ENCODE data around the gene ARX. TPM values are rescaled to one million over a fixed set of nuclear protein-coding genes. Genes with fewer than 3 reads are reported as not detected.

Gene ARX
- total RNA-seq, 2 experiments from 2014 or later, result not detected

- H3K27me3 Mint-ChIP-seq, result peaks cover 51% of the 10 kb centered on the region
- no peak overlapping the region for H3K4me3 Mint-ChIP-seq
- ChIA-PET POLR2A (interaction anchor here (0.6 kb wide), 1 partner anchor 138 kb away, joined by 4 read pairs; no protein-coding TSS in a partner anchor), CTCF (interaction anchor here (1.5 kb wide), 1 partner anchor 15 kb away, joined by 5 read pairs; no protein-coding TSS in a partner anchor)
- H3K9me3 Mint-ChIP-seq, result no peaks in the 10 kb centered on the region
- ATAC-seq, result no peak
- TF ChIP-seq CTCF (IDR thresholded peaks at IDR 0.05), result no peak
- intact Hi-C loops (cut with micrococcal nuclease), result no loop called here
- H3K27ac Mint-ChIP-seq, result no peak overlapping the region
- peaks cover 12% of the 10 kb centered on the region for H3K4me1 Mint-ChIP-seq (ENCODE audit: low read depth)
- H3K36me3 Mint-ChIP-seq (ENCODE audit: low read depth), result no peaks in the 10 kb centered on the region
- no peak for DNase-seq
Measured at GRCh38 chrX:25005382-25006185, 10.2 kb downstream of the ARX start.

DNA sequence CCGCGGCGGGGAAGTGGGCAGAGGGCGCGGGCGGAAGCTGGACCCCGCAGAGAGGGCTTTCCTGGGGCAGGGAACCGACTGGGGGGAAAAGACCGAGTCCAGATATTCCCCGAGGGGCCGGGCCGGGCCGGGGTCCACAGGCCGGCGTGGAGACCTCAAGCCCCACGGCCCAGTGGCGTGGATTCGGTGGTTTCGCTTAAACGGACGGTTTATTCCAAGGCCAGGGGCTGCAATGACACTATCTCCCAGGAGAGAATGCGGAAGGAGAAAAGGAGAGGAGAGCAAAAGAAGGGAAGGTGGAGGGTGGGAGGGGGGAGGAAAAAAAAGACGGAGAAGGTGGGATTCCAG lies 10.8 kb downstream of the ARX start:
- Mint-ChIP-seq H3K27ac (no peak overlapping the region), H3K27me3 (peaks cover 49% of the 10 kb centered on the region), H3K4me3 (no peak overlapping the region), H3K9me3 (no peaks in the 10 kb centered on the region), H3K4me1 (ENCODE audit: low read depth) (peaks cover 12% of the 10 kb centered on the region), H3K36me3 (ENCODE audit: low read depth) (no peaks in the 10 kb centered on the region)
- intact Hi-C loops (cut with micrococcal nuclease), result no loop called here
- no peak for DNase-seq
- no peak for TF ChIP-seq CTCF (IDR thresholded peaks at IDR 0.05)
- POLR2A ChIA-PET, result no interaction called here
- no peak for ATAC-seq
- CTCF ChIA-PET, result no interaction called here

DNA sequence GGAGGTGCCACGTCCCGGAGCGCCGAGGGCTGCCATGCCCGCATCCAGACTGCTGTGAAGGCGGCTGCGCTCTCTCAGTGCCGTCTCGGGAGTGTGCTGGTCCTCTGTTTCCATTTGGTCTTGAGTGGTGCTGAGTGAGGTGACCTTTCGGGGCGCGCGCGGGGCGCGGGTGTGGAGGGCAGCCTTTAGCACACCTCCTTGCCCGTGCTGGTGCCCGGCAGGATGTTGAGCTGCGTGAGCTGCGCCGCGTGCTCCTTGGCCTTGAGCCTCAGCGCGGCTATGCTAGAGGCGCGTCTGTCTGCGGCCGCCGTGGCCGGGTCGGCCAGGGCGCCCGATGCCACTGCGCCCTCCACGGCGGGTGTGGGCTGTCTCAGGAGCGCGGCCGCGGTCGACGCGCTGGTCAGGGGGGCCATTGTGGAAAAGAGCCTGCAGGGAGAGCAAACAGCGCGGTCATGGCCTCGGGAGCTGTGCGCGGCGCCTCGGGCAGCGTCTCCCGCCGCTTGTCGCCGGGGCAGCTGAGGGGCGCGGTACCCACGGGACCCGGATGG lies 11.2 kb downstream of the ARX start:
- CTCF ChIA-PET, result no interaction called here
- intact Hi-C loops (cut with micrococcal nuclease), result no loop called here
- Mint-ChIP-seq H3K4me1 (ENCODE audit: low read depth) (peaks cover 12% of the 10 kb centered on the region), H3K27ac (no peak overlapping the region), H3K4me3 (no peak overlapping the region), H3K9me3 (no peaks in the 10 kb centered on the region), H3K27me3 (peaks cover 48% of the 10 kb centered on the region), H3K36me3 (ENCODE audit: low read depth) (no peaks in the 10 kb centered on the region)
- ATAC-seq, result no peak
- POLR2A ChIA-PET, result no interaction called here
- no peak for TF ChIP-seq CTCF (IDR thresholded peaks at IDR 0.05)
- DNase-seq, result no peak

GRCh38 chrX:25004040-25004439 lies 11.7 kb downstream of the ARX start:
- ATAC-seq (no peak), DNase-seq (no peak)
- Mint-ChIP-seq H3K9me3 (no peaks in the 10 kb centered on the region), H3K4me1 (ENCODE audit: low read depth) (peaks cover 12% of the 10 kb centered on the region), H3K36me3 (ENCODE audit: low read depth) (no peaks in the 10 kb centered on the region), H3K27me3 (peaks cover 43% of the 10 kb centered on the region), H3K27ac (no peak overlapping the region), H3K4me3 (no peak overlapping the region)
- TF ChIP-seq CTCF (IDR thresholded peaks at IDR 0.05), result no peak
- POLR2A ChIA-PET, result no interaction called here
- intact Hi-C loops (cut with micrococcal nuclease), result no loop called here
- CTCF ChIA-PET, result no interaction called here

DNA sequence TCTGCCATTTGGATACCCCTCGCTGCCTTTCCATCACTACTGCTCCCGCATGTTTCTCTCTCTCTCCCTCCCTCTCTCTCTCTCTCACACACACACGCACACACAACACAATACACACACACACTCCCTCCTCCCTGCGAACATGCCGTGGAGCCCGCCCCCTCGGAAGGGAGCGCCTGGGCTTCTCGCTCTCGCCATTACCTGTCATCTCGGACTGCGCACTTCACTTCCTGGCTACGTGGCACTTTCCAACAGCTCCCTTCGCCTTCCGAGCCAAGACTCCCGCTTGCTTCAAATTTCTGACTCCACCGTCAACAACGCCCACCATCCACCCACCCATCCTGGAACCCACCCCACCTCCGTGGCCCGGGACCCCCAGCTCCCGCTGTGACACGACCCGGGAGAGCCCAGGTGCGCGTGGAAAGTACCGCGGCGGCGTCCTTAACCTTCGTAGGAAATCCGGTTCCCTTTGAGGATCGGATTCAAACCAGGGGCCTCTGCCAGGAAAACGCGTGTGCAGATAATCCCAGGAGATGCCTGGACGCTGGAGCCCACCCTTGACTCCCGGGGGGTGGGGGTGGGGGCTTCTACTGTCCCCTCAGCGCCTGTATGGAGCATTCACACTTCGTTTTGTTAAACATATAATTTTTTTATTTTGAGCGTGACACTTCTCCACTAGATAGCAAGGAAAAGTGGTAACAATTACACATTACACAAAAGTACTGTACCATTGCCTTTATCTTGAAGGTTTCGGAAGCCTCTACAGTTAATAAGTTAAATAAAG lies 12.5 kb downstream of the ARX start:
- Mint-ChIP-seq H3K27ac (no peak overlapping the region), H3K4me1 (ENCODE audit: low read depth) (peaks cover 12% of the 10 kb centered on the region)

More for the DNA sequence above, 12.5 kb downstream of the ARX start:
- Mint-ChIP-seq H3K4me3 (peak overlapping the region; percentile 47), H3K36me3 (ENCODE audit: low read depth) (no peaks in the 10 kb centered on the region), H3K9me3 (no peaks in the 10 kb centered on the region), H3K27me3 (peaks cover 39% of the 10 kb centered on the region)
- ChIA-PET CTCF (interaction anchor here (1.1 kb wide), 1 partner anchor 17 kb away, joined by 3 read pairs; no protein-coding TSS in a partner anchor), POLR2A (no interaction called here)
- ATAC-seq, result no peak
- no peak for TF ChIP-seq CTCF (IDR thresholded peaks at IDR 0.05)
- DNase-seq, result no peak
- intact Hi-C loops (cut with micrococcal nuclease), result no loop called here

Measured in activated CD8-positive, alpha-beta T cell treated with anti-CD3 and anti-CD28 coated beads for 36 hours (primary cell).